Large intestine (tissue), 3 donors: ENCODE data around the gene BRD8. TPM values are rescaled to one million over a fixed set of nuclear protein-coding genes. Genes with fewer than 3 reads are reported as not detected.

Experiments
- DNase-seq, 2 donors: peaks; one replicate each; pipeline versions ENCODE4 v3.0.0 to v3.0.0-alpha.2; 2013
- H3K27ac ChIP-seq: one replicate; pipeline ENCODE4 v1.5.1; 2013; ENCODE audit warnings: low read length
- H3K27me3 ChIP-seq: 2 replicates; pipeline ENCODE4 v1.6.1; 2013; ENCODE audit warnings: low read length; ENCODE audit not compliant: control insufficient read depth, insufficient read depth
- H3K36me3 ChIP-seq: 2 replicates; pipeline ENCODE4 v1.6.1; 2013; ENCODE audit warnings: low read length; ENCODE audit not compliant: control insufficient read depth, insufficient read depth
- H3K4me1 ChIP-seq: one replicate; pipeline ENCODE4 v1.6.1; 2013; ENCODE audit warnings: low read length; ENCODE audit not compliant: control insufficient read depth, insufficient read depth
- H3K4me3 ChIP-seq: one replicate; pipeline ENCODE4 v1.5.1; 2013; ENCODE audit warnings: low read length
- H3K9me3 ChIP-seq: one replicate; pipeline ENCODE4 v1.6.1; 2013; ENCODE audit warnings: mild to moderate bottlenecking, low read depth, low read length, moderate library complexity; ENCODE audit not compliant: control insufficient read depth
- WGBS: methylation state at CpG from one replicate; pipeline ENCODE4 v1.1.5; 2013; ENCODE audit warnings: low lambda C conversion rate; ENCODE audit not compliant: insufficient coverage; 5-methylcytosine and 5-hydroxymethylcytosine counted together
- polyA plus RNA-seq: library from polyadenylated mRNA; unstranded; fragments of 120-200 nt; gene quantifications from one replicate; pipeline ENCODE4 v1.2.1, GENCODE V29; 2013

Gene BRD8
- polyA plus RNA-seq, 1 donor: 88.3 TPM

- Histone ChIP-seq H3K27me3 (no peaks in the 10 kb centered on the region), H3K9me3 (no peaks in the 10 kb centered on the region), H3K36me3 (no peaks in the 10 kb centered on the region), H3K4me1 (peaks cover 4% of the 10 kb centered on the region), H3K27ac (no peak overlapping the region), H3K4me3 (no peak overlapping the region)
- WGBS: no CpG with 5 or more reads among the region's 1 CpG
- DNase-seq: no peak
These were observed 71.2 kb downstream of the BRD8 start for GRCh38 chr5:138107213-138107612.

GRCh38 chr5:138105709-138106108 is 72.7 kb downstream of the BRD8 start:
- Histone ChIP-seq H3K27me3 (no peaks in the 10 kb centered on the region), H3K9me3 (no peaks in the 10 kb centered on the region), H3K4me1 (peaks cover 4% of the 10 kb centered on the region), H3K36me3 (no peaks in the 10 kb centered on the region), H3K4me3 (no peak overlapping the region), H3K27ac (no peak overlapping the region)
- WGBS: no CpG with 5 or more reads among the region's 6 CpGs
- DNase-seq: no peak

- 8% methylated on average over 2 of the region's 3 CpGs for WGBS
- no peak overlapping the region for H3K4me3 ChIP-seq
- no peaks in the 10 kb centered on the region for H3K36me3 ChIP-seq
- H3K27ac ChIP-seq: no peak overlapping the region
- no peaks in the 10 kb centered on the region for H3K27me3 ChIP-seq
- peaks cover 4% of the 10 kb centered on the region for H3K4me1 ChIP-seq
- peak in 1 of 2 donors; percentile 21 for DNase-seq
- no peaks in the 10 kb centered on the region for H3K9me3 ChIP-seq
These were observed 75.2 kb downstream of the BRD8 start for GRCh38 chr5:138103319-138103637.

- Histone ChIP-seq H3K9me3 (no peaks in the 10 kb centered on the region), H3K27ac (no peak overlapping the region), H3K36me3 (no peaks in the 10 kb centered on the region), H3K27me3 (no peaks in the 10 kb centered on the region), H3K4me3 (no peak overlapping the region), H3K4me1 (peaks cover 4% of the 10 kb centered on the region)
- 17% methylated on average over 1 of the region's 7 CpGs for WGBS
- peak in 1 of 2 donors; percentile 62 for DNase-seq
These were observed 75.7 kb downstream of the BRD8 start for GRCh38 chr5:138102454-138103318.

- Histone ChIP-seq H3K9me3 (no peaks in the 10 kb centered on the region), H3K36me3 (no peaks in the 10 kb centered on the region), H3K4me1 (peaks cover 3% of the 10 kb centered on the region), H3K27ac (no peak overlapping the region), H3K4me3 (no peak overlapping the region), H3K27me3 (no peaks in the 10 kb centered on the region)
- 95% methylated on average over 5 of the region's 11 CpGs for WGBS
- DNase-seq: no peak
These were observed 81.2 kb downstream of the BRD8 start for GRCh38 chr5:138096997-138097828.

GRCh38 chr5:138096363-138096762 is 82.1 kb downstream of the BRD8 start:
- WGBS: no CpG with 5 or more reads among the region's 2 CpGs
- Histone ChIP-seq H3K4me1 (peaks cover 3% of the 10 kb centered on the region), H3K27ac (no peak overlapping the region), H3K9me3 (no peaks in the 10 kb centered on the region), H3K27me3 (no peaks in the 10 kb centered on the region), H3K4me3 (no peak overlapping the region), H3K36me3 (no peaks in the 10 kb centered on the region)
- no peak for DNase-seq

GRCh38 chr5:138095100-138095907 is 83.1 kb downstream of the BRD8 start:
- Histone ChIP-seq H3K9me3 (no peaks in the 10 kb centered on the region), H3K27me3 (no peaks in the 10 kb centered on the region), H3K36me3 (no peaks in the 10 kb centered on the region), H3K27ac (no peak overlapping the region), H3K4me1 (peaks cover 3% of the 10 kb centered on the region), H3K4me3 (no peak overlapping the region)
- no CpG with 5 or more reads among the region's 4 CpGs for WGBS
- no peak for DNase-seq

- 75% methylated on average over 1 of the region's 1 CpG for WGBS
- Histone ChIP-seq H3K27me3 (no peaks in the 10 kb centered on the region), H3K4me1 (peaks cover 3% of the 10 kb centered on the region), H3K4me3 (no peak overlapping the region), H3K9me3 (no peaks in the 10 kb centered on the region), H3K36me3 (no peaks in the 10 kb centered on the region), H3K27ac (no peak overlapping the region)
- DNase-seq: no peak
These were observed 85.4 kb downstream of the BRD8 start for GRCh38 chr5:138093036-138093435.

- Histone ChIP-seq H3K36me3 (no peaks in the 10 kb centered on the region), H3K27ac (no peak overlapping the region), H3K27me3 (no peaks in the 10 kb centered on the region), H3K4me3 (no peak overlapping the region), H3K9me3 (no peaks in the 10 kb centered on the region), H3K4me1 (peaks cover 3% of the 10 kb centered on the region)
- DNase-seq: no peak
- no CpG with 5 or more reads among the region's 1 CpG for WGBS
These were observed 86.1 kb downstream of the BRD8 start for GRCh38 chr5:138092301-138092700.

- no peak for DNase-seq
- Histone ChIP-seq H3K4me3 (no peak overlapping the region), H3K27me3 (no peaks in the 10 kb centered on the region), H3K9me3 (no peaks in the 10 kb centered on the region), H3K27ac (no peak overlapping the region), H3K4me1 (peaks cover 3% of the 10 kb centered on the region), H3K36me3 (no peaks in the 10 kb centered on the region)
- WGBS: no CpG with 5 or more reads among the region's 4 CpGs
These were observed 86.7 kb downstream of the BRD8 start for GRCh38 chr5:138091685-138092084.
